ENCODE measurements around the gene HRH3. TPM values are rescaled to one million over a fixed set of nuclear protein-coding genes. Genes with fewer than 3 reads are reported as not detected.

The HRH3 gene
- total RNA-seq, 1 donor = not detected

DNA sequence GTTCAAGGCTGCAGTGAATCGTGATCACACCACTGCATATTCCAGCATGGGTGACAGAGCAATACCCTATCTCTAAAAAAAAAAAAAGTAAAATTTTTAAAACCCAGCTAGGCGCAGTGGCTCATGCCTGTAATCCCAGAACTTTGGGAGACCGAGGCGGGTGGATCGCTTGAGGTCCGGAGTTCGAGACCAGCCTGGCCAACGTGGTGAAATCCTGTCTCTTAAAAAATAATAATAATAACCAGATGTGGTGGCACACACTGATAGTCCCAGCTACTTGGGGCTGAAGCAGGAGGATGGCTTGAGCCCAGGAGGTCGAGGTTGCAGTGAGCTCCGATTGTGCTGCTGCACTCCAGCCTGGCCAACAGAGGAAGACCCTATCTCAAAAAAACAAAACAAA lies 23.8 kb downstream of the HRH3 start:
- H3K4me3 ChIP-seq (ENCODE audit: low read depth, low read length) = no peak overlapping the region
- DNase-seq (ENCODE audit: low read depth) = no peak
- TF ChIP-seq CTCF (IDR thresholded peaks at IDR 0.05; ENCODE audit: insufficient read depth, low read depth, low read length) = no peak

DNA sequence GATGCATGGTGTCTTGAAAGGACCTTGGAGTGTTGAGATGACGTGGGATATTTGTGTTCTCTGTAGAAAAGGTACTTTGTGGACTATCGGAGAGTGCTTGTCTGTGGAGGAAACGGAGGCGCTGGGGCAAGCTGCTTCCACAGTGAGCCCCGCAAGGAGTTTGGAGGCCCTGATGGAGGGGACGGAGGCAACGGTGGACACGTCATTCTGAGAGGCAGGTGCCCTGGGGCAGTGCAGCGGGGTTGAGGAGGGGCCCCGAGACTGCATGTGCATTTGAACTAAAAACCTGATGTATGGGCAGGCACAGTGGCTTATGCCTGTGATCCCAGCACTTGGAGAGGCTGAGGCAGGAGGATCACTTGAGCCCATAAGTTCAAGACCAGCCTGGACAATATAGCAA lies 24.3 kb downstream of the HRH3 start:
- DNase-seq (ENCODE audit: low read depth) = no peak
- no peak for TF ChIP-seq CTCF (IDR thresholded peaks at IDR 0.05; ENCODE audit: insufficient read depth, low read depth, low read length)
- no peak overlapping the region for H3K4me3 ChIP-seq (ENCODE audit: low read depth, low read length)

- TF ChIP-seq CTCF (IDR thresholded peaks at IDR 0.05; ENCODE audit: insufficient read depth, low read depth, low read length) = no peak
- no peak for DNase-seq (ENCODE audit: low read depth)
- H3K4me3 ChIP-seq (ENCODE audit: low read depth, low read length) = no peak overlapping the region
Observed at GRCh38 chr20:62195075-62195405, 25.0 kb downstream of the HRH3 start.

- no peak overlapping the region for H3K4me3 ChIP-seq (ENCODE audit: low read depth, low read length)
- no peak for DNase-seq (ENCODE audit: low read depth)
- TF ChIP-seq CTCF (IDR thresholded peaks at IDR 0.05; ENCODE audit: insufficient read depth, low read depth, low read length) = no peak
Observed at GRCh38 chr20:62193079-62194025, 26.7 kb downstream of the HRH3 start.

- TF ChIP-seq CTCF (IDR thresholded peaks at IDR 0.05; ENCODE audit: insufficient read depth, low read depth, low read length) = no peak
- no peak for DNase-seq (ENCODE audit: low read depth)
Observed at GRCh38 chr20:62192635-62193034, 27.4 kb downstream of the HRH3 start.

GRCh38 chr20:62191781-62192559 lies 28.1 kb downstream of the HRH3 start:
- TF ChIP-seq CTCF (IDR thresholded peaks at IDR 0.05; ENCODE audit: insufficient read depth, low read depth, low read length) = no peak
- no peak for DNase-seq (ENCODE audit: low read depth)
- H3K4me3 ChIP-seq (ENCODE audit: low read depth, low read length) = no peak overlapping the region

More at GRCh38 chr20:62192635-62193034, 27.4 kb downstream of the HRH3 start:
- H3K4me3 ChIP-seq (ENCODE audit: low read depth, low read length) = no peak overlapping the region
